K562 (cell line): ENCODE data around the gene SIGLEC7. TPM values are rescaled to one million over a fixed set of nuclear protein-coding genes. Genes with fewer than 3 reads are reported as not detected.

Experiments used
- CBFA2T3 ChIP-seq: fragments of 450-650 bp; IDR thresholded peaks from 2 replicates; pipeline ENCODE4 v1.6.1; 2017
- CREM ChIP-seq: IDR thresholded peaks from 2 replicates; pipeline ENCODE4 v1.6.1; 2014; ENCODE audit warnings: antibody characterized with exemption, low read depth
- ELF1 ChIP-seq: fragments of 200-800 bp; sonication (Bioruptor generic); IDR thresholded peaks from 2 replicates; pipeline ENCODE4 v1.6.1; 2016; ENCODE audit warnings: missing genetic modification characterization, missing compliant biosample characterization
- EP400 ChIP-seq: fragments of 450-650 bp; IDR thresholded peaks from 2 replicates; pipeline ENCODE4 v1.6.1; 2017; ENCODE audit warnings: antibody characterized with exemption, mild to moderate bottlenecking, moderate library complexity
- GABPB1 ChIP-seq: sonication (generic); formaldehyde crosslinking; IDR thresholded peaks from 2 replicates; pipeline ENCODE4 v1.8.0; 2022; ENCODE audit warnings: mild to moderate bottlenecking, missing genetic modification reagents
- HNRNPL ChIP-seq: fragments of 200-400 bp; formaldehyde crosslinking; IDR thresholded peaks from 2 replicates; pipeline ENCODE4 v1.6.1; 2017; ENCODE audit warnings: low read depth, mild to moderate bottlenecking, low read length
- POLR2AphosphoS2 ChIP-seq: IDR thresholded peaks from 2 replicates; pipeline ENCODE4 v1.6.1; 2012; ENCODE audit warnings: low read length, improper control_type of control experiment
- POLR2B ChIP-seq: fragments of 450-650 bp; IDR thresholded peaks from 2 replicates; pipeline ENCODE4 v1.6.1; 2018; ENCODE audit warnings: low read depth; ENCODE audit not compliant: partially characterized antibody
- PRPF4 ChIP-seq: fragments of 200-400 bp; formaldehyde crosslinking; IDR thresholded peaks from one replicate; pipeline ENCODE4 v1.6.1; 2017; ENCODE audit warnings: low read length, low read depth, mild to moderate bottlenecking; ENCODE audit not compliant: insufficient read depth, poor library complexity, severe bottlenecking
- SIX5 ChIP-seq, 2 experiments: IDR thresholded peaks; 2 replicates each; pipeline ENCODE4 v1.6.1; 2011; ENCODE audit warnings: low read length in 2 of 2, borderline replicate concordance in 1 of 2, low read depth in 1 of 2, mild to moderate bottlenecking in 1 of 2, moderate library complexity in 1 of 2; ENCODE audit not compliant: insufficient read depth in 1 of 2
- STAT5A ChIP-seq: IDR thresholded peaks from 2 replicates; pipeline ENCODE4 v1.6.1; 2012; ENCODE audit warnings: low read length, inconsistent platforms, borderline replicate concordance
- TAF7 ChIP-seq: fragments of 450-650 bp; IDR thresholded peaks from 2 replicates; pipeline ENCODE4 v1.6.1; 2016; ENCODE audit warnings: missing genetic modification characterization, missing compliant biosample characterization
- TFAM ChIP-seq: fragments of 250-450 bp; sonication (Bioruptor Pico); conservative IDR thresholded peaks from 2 replicates; pipeline ENCODE4 v1.5.0; 2021; ENCODE audit warnings: mild to moderate bottlenecking, moderate library complexity
- ZFP30 ChIP-seq: fragments of 250-450 bp; sonication (Bioruptor Pico); IDR thresholded peaks from 2 replicates; pipeline ENCODE4 v1.8.0; 2022; ENCODE audit warnings: moderate library complexity, mild to moderate bottlenecking, inconsistent platforms, borderline replicate concordance
- ZKSCAN3 ChIP-seq: fragments of 250-450 bp; sonication (Bioruptor Pico); IDR thresholded peaks from 2 replicates; pipeline ENCODE4 v1.4.0; 2020
- ZNF512 ChIP-seq: IDR thresholded peaks from 2 replicates; pipeline ENCODE4 v1.6.1; 2016; ENCODE audit warnings: missing genetic modification characterization, missing compliant biosample characterization
- polyA plus RNA-seq, 8 experiments: library from polyadenylated mRNA; depleted of rRNA in 4 of 8; stranded (reverse) in 5 of 8; unstranded in 3 of 8; fragments of >200 nt; fragmentation: Nextera tagmentation in 2 of 8; fragmentation: Illumina TruSeq in 1 of 8; extraction: Ambion mirVana in 2 of 8; extraction: Trizol in 1 of 8; gene quantifications; 2 replicates each; pipeline versions ENCODE4 v1.2.1 to v1.2.3, GENCODE V29; 2011 to 2014; ENCODE audit warnings: inconsistent platforms in 1 of 8, missing spikeins in 1 of 8
- total RNA-seq, 7 experiments: library from RNA; depleted of rRNA in 6 of 7; stranded (reverse); fragments of >200 nt in 6 of 7; fragmentation: Illumina TruSeq in 2 of 7; extraction: Trizol in 2 of 7; gene quantifications; 2 replicates each; pipeline versions ENCODE4 v1.2.1 to v1.2.3, GENCODE V29; 2011 to 2021; ENCODE audit warnings: low replicate concordance in 1 of 7
- TF ChIP-seq, protein P1 (sequence below): sonication (generic); formaldehyde crosslinking; IDR thresholded peaks from 2 replicates; pipeline ENCODE4 v1.8.0; 2022; ENCODE audit warnings: mild to moderate bottlenecking, missing genetic modification reagents, borderline replicate concordance
- TF ChIP-seq, protein P2 (sequence below), 2 experiments: fragments of 450-650 bp; IDR thresholded peaks; 2 replicates each; pipeline ENCODE4 v1.6.1; 2018; ENCODE audit warnings: mild to moderate bottlenecking in 2 of 2, low read depth in 1 of 2; ENCODE audit not compliant: partially characterized antibody in 2 of 2

Gene SIGLEC7
- total and polyA plus RNA-seq, 9 of the 15 experiments (the other 6 are each of a cell fraction or from before 2014, with no cell fraction given), result 0.10 to 0.12 TPM; not detected in 7

DNA sequence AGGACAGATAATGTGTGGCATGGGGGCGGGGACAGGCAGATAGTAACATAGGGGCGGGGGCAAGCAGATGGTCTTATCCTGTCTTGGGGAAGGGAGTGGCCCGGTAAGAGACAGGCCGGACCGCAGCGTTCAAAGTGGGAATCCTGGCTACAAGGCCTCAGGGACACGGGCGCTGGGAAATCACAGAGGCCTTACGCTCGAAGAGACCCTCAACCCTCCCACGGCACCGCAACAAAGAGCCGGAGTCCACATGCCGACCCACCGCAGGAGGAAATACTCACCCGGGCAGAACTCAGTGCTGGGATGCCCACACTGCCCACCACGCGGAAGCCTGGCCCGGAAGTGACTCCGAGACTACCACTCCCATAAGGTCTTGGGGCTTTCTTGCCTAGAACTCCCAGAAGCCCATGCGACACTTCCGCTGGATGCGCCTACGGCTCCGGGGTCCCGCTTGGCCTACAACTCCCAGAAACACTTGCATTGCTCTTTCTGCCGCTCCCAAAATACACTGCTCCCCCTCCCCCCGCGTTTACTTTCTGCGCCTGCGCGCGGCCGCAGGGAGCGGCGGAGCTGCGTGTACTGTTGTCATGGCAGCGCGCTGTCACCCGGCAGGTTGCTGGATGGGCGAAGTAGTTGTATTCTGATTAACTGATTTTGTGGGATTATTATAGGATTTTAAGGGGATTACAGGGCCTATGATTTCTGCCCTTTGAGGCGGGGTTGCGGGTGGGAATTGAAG lies 33.9 kb upstream of the SIGLEC7 start, which contains the start of gene CTU1 (continued):
- TF ChIP-seq SIX5 (IDR thresholded peaks at IDR 0.05; ENCODE audit: borderline replicate concordance in 1 of 2, insufficient read depth in 1 of 2, low read depth in 1 of 2, low read length in 2 of 2) (peak; percentile 91 to 95), CBFA2T3 (peak; percentile 54), ZKSCAN3 (CRISPR knock-in tag) (no peak), CREM (peak; percentile 91), ELF1 (tag) (peak; percentile 99), TFAM (CRISPR knock-in tag) (no peak), PRPF4 (no peak), ZNF512 (tag) (no peak), STAT5A (no peak), GABPB1 (CRISPR knock-in tag) (peak; percentile 98), EP400 (peak; percentile 98), TAF7 (tag) (peak; percentile 38), HNRNPL (peak; percentile 77), POLR2AphosphoS2 (no peak), POLR2B (peak; percentile 36), ZFP30 (no peak)
- TF ChIP-seq, protein P1, sequence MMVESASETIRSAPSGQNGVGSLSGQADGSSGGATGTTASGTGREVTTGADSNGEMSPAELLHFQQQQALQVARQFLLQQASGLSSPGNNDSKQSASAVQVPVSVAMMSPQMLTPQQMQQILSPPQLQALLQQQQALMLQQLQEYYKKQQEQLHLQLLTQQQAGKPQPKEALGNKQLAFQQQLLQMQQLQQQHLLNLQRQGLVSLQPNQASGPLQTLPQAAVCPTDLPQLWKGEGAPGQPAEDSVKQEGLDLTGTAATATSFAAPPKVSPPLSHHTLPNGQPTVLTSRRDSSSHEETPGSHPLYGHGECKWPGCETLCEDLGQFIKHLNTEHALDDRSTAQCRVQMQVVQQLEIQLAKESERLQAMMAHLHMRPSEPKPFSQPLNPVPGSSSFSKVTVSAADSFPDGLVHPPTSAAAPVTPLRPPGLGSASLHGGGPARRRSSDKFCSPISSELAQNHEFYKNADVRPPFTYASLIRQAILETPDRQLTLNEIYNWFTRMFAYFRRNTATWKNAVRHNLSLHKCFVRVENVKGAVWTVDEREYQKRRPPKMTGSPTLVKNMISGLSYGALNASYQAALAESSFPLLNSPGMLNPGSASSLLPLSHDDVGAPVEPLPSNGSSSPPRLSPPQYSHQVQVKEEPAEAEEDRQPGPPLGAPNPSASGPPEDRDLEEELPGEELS (CRISPR knock-in tag), result no peak
- TF ChIP-seq, protein P2, sequence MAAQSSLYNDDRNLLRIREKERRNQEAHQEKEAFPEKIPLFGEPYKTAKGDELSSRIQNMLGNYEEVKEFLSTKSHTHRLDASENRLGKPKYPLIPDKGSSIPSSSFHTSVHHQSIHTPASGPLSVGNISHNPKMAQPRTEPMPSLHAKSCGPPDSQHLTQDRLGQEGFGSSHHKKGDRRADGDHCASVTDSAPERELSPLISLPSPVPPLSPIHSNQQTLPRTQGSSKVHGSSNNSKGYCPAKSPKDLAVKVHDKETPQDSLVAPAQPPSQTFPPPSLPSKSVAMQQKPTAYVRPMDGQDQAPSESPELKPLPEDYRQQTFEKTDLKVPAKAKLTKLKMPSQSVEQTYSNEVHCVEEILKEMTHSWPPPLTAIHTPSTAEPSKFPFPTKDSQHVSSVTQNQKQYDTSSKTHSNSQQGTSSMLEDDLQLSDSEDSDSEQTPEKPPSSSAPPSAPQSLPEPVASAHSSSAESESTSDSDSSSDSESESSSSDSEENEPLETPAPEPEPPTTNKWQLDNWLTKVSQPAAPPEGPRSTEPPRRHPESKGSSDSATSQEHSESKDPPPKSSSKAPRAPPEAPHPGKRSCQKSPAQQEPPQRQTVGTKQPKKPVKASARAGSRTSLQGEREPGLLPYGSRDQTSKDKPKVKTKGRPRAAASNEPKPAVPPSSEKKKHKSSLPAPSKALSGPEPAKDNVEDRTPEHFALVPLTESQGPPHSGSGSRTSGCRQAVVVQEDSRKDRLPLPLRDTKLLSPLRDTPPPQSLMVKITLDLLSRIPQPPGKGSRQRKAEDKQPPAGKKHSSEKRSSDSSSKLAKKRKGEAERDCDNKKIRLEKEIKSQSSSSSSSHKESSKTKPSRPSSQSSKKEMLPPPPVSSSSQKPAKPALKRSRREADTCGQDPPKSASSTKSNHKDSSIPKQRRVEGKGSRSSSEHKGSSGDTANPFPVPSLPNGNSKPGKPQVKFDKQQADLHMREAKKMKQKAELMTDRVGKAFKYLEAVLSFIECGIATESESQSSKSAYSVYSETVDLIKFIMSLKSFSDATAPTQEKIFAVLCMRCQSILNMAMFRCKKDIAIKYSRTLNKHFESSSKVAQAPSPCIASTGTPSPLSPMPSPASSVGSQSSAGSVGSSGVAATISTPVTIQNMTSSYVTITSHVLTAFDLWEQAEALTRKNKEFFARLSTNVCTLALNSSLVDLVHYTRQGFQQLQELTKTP (IDR thresholded peaks at IDR 0.05; ENCODE audit: low read depth in 1 of 2, partially characterized antibody in 2 of 2), result peak; percentile 58 to 98
